CD4-positive, alpha-beta T cell treated with Interleukin-10 for 1 hour (primary cell): ENCODE data around the gene DIAPH1.

Source experiments
- DNase-seq: peaks from one replicate; pipeline ENCODE4 v3.0.0-alpha.2; 2020

The DIAPH1 gene

GRCh38 chr5:141476132-141476911, 142.5 kb downstream of the DIAPH1 start:
- no peak for DNase-seq

GRCh38 chr5:141475625-141476131, 143.1 kb downstream of the DIAPH1 start, which contains the start of gene PCDHGC3:
TSS of gene PCDHGC3 (plus strand) at chr5:141475966. CDS start at chr5:141476117, 151 bp downstream.
- peak; percentile 19 for DNase-seq

- DNase-seq, result no peak
Observed at GRCh38 chr5:141465351-141465750, 153.4 kb downstream of the DIAPH1 start.
